GM18519 (cell line): ENCODE data around the gene SWI5.
"Not testable (repeated sequence)": the region's sequence is repeated elsewhere in the genome, so short reads cannot be mapped to it uniquely, and the experiment has no call there.

ENCODE experiments used
- ATAC-seq: cut with Tn5 transposase; IDR thresholded peaks from one replicate; pipeline ENCODE4 v1.9.1; 2021; ENCODE audit warnings: mild to moderate bottlenecking, moderate library complexity; ENCODE audit not compliant: unreplicated experiment, low FRiP score

SWI5 gene

GRCh38 chr9:128276008-128276573 lies at the start of gene SWI5:
Gene SWI5, plus strand, starts transcription at chr9:128276276.
- peak; percentile 92 for ATAC-seq

GRCh38 chr9:128226412-128226801 lies 49.7 kb upstream of the SWI5 start:
- no peak for ATAC-seq

- not testable (repeated sequence) for ATAC-seq
Observed at GRCh38 chr9:128230897-128231296, 45.2 kb upstream of the SWI5 start.

GRCh38 chr9:128231638-128232527 lies 44.2 kb upstream of the SWI5 start:
- ATAC-seq: no peak

GRCh38 chr9:128232528-128233428 lies 43.3 kb upstream of the SWI5 start:
- no peak for ATAC-seq

GRCh38 chr9:128233817-128234406 lies 42.2 kb upstream of the SWI5 start:
- no peak for ATAC-seq

- no peak for ATAC-seq
Observed at GRCh38 chr9:128242124-128242523, 34.0 kb upstream of the SWI5 start.

GRCh38 chr9:128242828-128243214 lies 33.3 kb upstream of the SWI5 start:
- no peak for ATAC-seq

GRCh38 chr9:128243215-128244018 lies 32.7 kb upstream of the SWI5 start:
- no peak for ATAC-seq

GRCh38 chr9:128244091-128244836 lies 31.8 kb upstream of the SWI5 start:
- ATAC-seq: no peak

GRCh38 chr9:128244837-128245231 lies 31.2 kb upstream of the SWI5 start:
- ATAC-seq: no peak

GRCh38 chr9:128245421-128246151 lies 30.5 kb upstream of the SWI5 start:
- no peak for ATAC-seq

- no peak for ATAC-seq
Observed at GRCh38 chr9:128246471-128246870, 29.6 kb upstream of the SWI5 start.

GRCh38 chr9:128247226-128247803 lies 28.8 kb upstream of the SWI5 start:
- ATAC-seq: no peak

GRCh38 chr9:128249558-128249907 lies 26.5 kb upstream of the SWI5 start:
- no peak for ATAC-seq

- peak; percentile 78 for ATAC-seq
Observed at GRCh38 chr9:128249908-128250838, 25.9 kb upstream of the SWI5 start.
